Astrocyte (in vitro differentiated cells and primary cell): ENCODE data around the gene MARK1.

ENCODE experiments used
- EZH2 ChIP-seq: IDR thresholded peaks from 2 replicates; pipeline ENCODE4 v1.6.1; 2012; ENCODE audit warnings: mild to moderate bottlenecking, low read length, inconsistent platforms; ENCODE audit not compliant: insufficient read depth
- TF ChIP-seq, protein P1 (sequence below): IDR thresholded peaks from 2 replicates; pipeline ENCODE4 v1.5.1; 2011; ENCODE audit warnings: low read depth, mild to moderate bottlenecking, inconsistent platforms, low read length, moderate library complexity; ENCODE audit not compliant: insufficient read depth

DNA sequence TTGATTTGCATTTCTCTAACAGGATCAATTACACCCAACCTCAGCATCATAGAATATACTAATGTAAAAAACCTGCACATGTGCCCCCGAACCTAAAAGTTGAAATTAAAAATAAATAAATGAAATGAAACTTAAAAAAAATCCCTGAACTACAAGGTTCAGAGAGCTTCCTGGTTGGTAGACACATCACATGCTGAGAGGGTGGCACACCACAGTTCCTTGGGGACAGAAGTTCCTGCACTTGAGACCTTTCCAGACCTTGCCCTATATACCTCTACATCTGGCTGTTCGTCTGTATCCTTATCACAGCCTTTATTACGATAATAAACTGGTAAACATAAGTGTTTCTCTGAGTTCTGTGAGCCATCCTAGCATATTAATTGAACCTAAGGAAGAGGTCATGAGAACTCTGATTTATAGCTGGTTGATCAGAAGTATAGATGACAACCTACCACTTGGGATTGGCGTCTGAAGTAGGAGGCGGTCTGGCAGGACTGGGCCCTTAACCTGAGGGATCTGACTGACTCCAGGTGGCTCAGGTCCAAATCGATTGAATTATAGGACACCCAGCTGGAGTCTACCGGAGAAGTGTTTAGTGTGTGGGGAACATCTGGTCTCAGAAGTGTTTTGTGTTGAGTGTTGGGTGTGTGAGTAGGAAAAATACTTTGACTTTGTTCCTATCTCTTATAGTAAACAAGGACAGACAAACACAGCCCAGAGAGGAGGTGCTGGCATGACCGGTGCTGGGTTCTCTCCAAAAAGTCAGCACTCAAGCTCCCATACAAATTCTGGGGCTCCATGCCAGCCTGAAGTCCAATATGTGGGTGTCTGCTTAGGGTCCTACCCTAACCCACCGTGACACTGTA, 181.2 kb downstream of the MARK1 start:
- TF ChIP-seq, protein P1, sequence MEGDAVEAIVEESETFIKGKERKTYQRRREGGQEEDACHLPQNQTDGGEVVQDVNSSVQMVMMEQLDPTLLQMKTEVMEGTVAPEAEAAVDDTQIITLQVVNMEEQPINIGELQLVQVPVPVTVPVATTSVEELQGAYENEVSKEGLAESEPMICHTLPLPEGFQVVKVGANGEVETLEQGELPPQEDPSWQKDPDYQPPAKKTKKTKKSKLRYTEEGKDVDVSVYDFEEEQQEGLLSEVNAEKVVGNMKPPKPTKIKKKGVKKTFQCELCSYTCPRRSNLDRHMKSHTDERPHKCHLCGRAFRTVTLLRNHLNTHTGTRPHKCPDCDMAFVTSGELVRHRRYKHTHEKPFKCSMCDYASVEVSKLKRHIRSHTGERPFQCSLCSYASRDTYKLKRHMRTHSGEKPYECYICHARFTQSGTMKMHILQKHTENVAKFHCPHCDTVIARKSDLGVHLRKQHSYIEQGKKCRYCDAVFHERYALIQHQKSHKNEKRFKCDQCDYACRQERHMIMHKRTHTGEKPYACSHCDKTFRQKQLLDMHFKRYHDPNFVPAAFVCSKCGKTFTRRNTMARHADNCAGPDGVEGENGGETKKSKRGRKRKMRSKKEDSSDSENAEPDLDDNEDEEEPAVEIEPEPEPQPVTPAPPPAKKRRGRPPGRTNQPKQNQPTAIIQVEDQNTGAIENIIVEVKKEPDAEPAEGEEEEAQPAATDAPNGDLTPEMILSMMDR = no peak
- TF ChIP-seq EZH2 = no peak
